Measurements from ENCODE around the gene CRYBA2. TPM values are rescaled to one million over a fixed set of nuclear protein-coding genes. Genes with fewer than 3 reads are reported as not detected.

CRYBA2 gene
- polyA plus RNA-seq, 1 donor from 2014 or later: not detected

DNA sequence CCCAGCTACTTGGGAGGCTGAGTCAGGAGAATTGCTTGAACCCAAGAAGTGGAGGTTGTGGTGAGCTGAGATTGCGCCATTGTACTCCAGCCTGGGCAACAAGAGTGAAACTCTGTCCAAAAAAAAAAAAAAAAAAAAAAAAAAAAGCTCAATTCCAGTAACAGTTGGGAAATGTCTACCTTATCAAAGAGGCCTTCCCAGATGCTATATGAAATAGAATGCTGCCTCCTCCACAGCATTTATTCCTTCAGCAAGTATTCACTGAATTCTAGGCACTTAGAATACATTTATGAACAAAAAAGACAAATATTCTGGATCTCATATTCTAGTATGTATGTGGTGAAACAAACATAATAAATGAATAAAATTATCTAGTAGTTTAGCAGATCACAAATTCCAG, 46.6 kb downstream of the CRYBA2 start:
- TF ChIP-seq EP300 (conservative IDR thresholded peaks at IDR 0.05; ENCODE audit: poor library complexity, severe bottlenecking) (no peak), RAD21 (conservative IDR thresholded peaks at IDR 0.05) (no peak), TAF1 (IDR thresholded peaks at IDR 0.05; ENCODE audit: low read depth) (no peak), POLR2AphosphoS5 (IDR thresholded peaks at IDR 0.05) (no peak), MXI1 (conservative IDR thresholded peaks at IDR 0.05; ENCODE audit: poor library complexity, severe bottlenecking) (no peak), CTCF (IDR thresholded peaks at IDR 0.05; ENCODE audit: poor library complexity, severe bottlenecking) (no peak), SMC3 (conservative IDR thresholded peaks at IDR 0.05; ENCODE audit: poor library complexity) (no peak), EZH2 (IDR thresholded peaks at IDR 0.05; ENCODE audit: borderline replicate concordance, insufficient read depth, low read length, poor library complexity, severe bottlenecking) (no peak)
- TF ChIP-seq, protein P1, sequence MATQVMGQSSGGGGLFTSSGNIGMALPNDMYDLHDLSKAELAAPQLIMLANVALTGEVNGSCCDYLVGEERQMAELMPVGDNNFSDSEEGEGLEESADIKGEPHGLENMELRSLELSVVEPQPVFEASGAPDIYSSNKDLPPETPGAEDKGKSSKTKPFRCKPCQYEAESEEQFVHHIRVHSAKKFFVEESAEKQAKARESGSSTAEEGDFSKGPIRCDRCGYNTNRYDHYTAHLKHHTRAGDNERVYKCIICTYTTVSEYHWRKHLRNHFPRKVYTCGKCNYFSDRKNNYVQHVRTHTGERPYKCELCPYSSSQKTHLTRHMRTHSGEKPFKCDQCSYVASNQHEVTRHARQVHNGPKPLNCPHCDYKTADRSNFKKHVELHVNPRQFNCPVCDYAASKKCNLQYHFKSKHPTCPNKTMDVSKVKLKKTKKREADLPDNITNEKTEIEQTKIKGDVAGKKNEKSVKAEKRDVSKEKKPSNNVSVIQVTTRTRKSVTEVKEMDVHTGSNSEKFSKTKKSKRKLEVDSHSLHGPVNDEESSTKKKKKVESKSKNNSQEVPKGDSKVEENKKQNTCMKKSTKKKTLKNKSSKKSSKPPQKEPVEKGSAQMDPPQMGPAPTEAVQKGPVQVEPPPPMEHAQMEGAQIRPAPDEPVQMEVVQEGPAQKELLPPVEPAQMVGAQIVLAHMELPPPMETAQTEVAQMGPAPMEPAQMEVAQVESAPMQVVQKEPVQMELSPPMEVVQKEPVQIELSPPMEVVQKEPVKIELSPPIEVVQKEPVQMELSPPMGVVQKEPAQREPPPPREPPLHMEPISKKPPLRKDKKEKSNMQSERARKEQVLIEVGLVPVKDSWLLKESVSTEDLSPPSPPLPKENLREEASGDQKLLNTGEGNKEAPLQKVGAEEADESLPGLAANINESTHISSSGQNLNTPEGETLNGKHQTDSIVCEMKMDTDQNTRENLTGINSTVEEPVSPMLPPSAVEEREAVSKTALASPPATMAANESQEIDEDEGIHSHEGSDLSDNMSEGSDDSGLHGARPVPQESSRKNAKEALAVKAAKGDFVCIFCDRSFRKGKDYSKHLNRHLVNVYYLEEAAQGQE (IDR thresholded peaks at IDR 0.05; ENCODE audit: borderline replicate concordance): no peak
- H3K36me3 ChIP-seq (ENCODE audit: insufficient read depth, low read length): no peaks in the 10 kb centered on the region
- no peaks in the 10 kb centered on the region for H3F3A ChIP-seq (ENCODE audit: insufficient read depth, low read length, poor library complexity, severe bottlenecking)
- no peaks in the 10 kb centered on the region for H3K9me2 ChIP-seq (ENCODE audit: insufficient read depth, low read length)
- no peaks in the 10 kb centered on the region for H3K9me3 ChIP-seq (ENCODE audit: low read length)
- H4K20me1 ChIP-seq (ENCODE audit: insufficient read depth): no peaks in the 10 kb centered on the region
- no peak overlapping the region for H3K4me2 ChIP-seq (ENCODE audit: low read length)
- peaks cover 3% of the 10 kb centered on the region for H3K27me3 ChIP-seq (ENCODE audit: insufficient read depth, low read depth, low read length)
- no peak overlapping the region for H3K27ac ChIP-seq (ENCODE audit: low read length)
- H2AFZ ChIP-seq (ENCODE audit: low read depth, low read length): no peak overlapping the region
- H3K9ac ChIP-seq (ENCODE audit: low read length): no peak overlapping the region
- no peak overlapping the region for H3K4me3 ChIP-seq (ENCODE audit: low read length)
- no peaks in the 10 kb centered on the region for H3K79me2 ChIP-seq (replicated peaks; ENCODE audit: insufficient read depth, low read length)

DNA sequence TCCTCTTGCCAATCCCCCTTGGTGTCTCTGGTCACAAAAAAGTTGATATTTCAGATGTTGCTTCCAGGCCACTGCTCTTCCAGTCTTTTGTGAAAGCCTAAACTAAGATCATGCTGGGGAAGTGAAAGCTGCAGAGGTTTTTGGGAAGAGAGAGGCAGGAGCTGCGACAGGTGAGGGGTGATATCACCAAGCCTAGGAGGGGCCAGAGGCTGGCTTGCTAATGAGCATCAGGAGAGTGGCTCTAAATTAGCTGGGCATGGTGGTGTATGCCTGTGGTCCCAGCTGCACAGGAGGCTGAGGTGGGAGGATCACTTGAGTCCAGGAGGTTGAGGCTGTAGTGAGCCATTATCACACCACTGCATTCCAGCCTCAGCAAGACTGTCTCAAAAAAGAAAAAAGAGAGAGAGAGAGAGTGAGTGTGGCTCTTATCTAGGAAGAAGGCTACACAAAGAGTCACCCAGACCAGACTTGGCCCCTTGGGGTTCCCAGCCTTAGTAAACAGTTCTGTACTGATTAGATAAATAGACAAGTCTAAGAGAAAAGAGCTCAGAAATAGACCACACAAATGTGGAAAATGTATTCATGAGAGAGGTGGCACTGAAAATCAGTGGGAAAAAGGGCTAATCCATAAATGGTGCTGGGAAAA, 48.3 kb downstream of the CRYBA2 start:
- Histone ChIP-seq H3K9me3 (ENCODE audit: low read length) (no peaks in the 10 kb centered on the region), H3K27me3 (ENCODE audit: insufficient read depth, low read depth, low read length) (peaks cover 3% of the 10 kb centered on the region), H3K79me2 (replicated peaks; ENCODE audit: insufficient read depth, low read length) (no peaks in the 10 kb centered on the region), H3K9ac (ENCODE audit: low read length) (no peak overlapping the region), H2AFZ (ENCODE audit: low read depth, low read length) (no peak overlapping the region), H3K36me3 (ENCODE audit: insufficient read depth, low read length) (no peaks in the 10 kb centered on the region), H3K27ac (ENCODE audit: low read length) (no peak overlapping the region), H3K9me2 (ENCODE audit: insufficient read depth, low read length) (no peaks in the 10 kb centered on the region), H3K4me2 (ENCODE audit: low read length) (no peak overlapping the region), H3K4me3 (ENCODE audit: low read length) (no peak overlapping the region), H4K20me1 (ENCODE audit: insufficient read depth) (no peaks in the 10 kb centered on the region), H3F3A (ENCODE audit: insufficient read depth, low read length, poor library complexity, severe bottlenecking) (no peaks in the 10 kb centered on the region)
- TF ChIP-seq EZH2 (IDR thresholded peaks at IDR 0.05; ENCODE audit: borderline replicate concordance, insufficient read depth, low read length, poor library complexity, severe bottlenecking) (no peak), EP300 (conservative IDR thresholded peaks at IDR 0.05; ENCODE audit: poor library complexity, severe bottlenecking) (no peak), MXI1 (conservative IDR thresholded peaks at IDR 0.05; ENCODE audit: poor library complexity, severe bottlenecking) (no peak), TAF1 (IDR thresholded peaks at IDR 0.05; ENCODE audit: low read depth) (no peak), SMC3 (conservative IDR thresholded peaks at IDR 0.05; ENCODE audit: poor library complexity) (no peak), POLR2AphosphoS5 (IDR thresholded peaks at IDR 0.05) (no peak), CTCF (IDR thresholded peaks at IDR 0.05; ENCODE audit: poor library complexity, severe bottlenecking) (no peak), RAD21 (conservative IDR thresholded peaks at IDR 0.05) (no peak)
- TF ChIP-seq, protein P1 (IDR thresholded peaks at IDR 0.05; ENCODE audit: borderline replicate concordance): no peak

Measured in neural cell (in vitro differentiated cells).